IgD-negative memory B cell (primary cell): ENCODE data around the gene CD300C. TPM values are rescaled to one million over a fixed set of nuclear protein-coding genes. Genes with fewer than 3 reads are reported as not detected.
"Not testable (repeated sequence)": the region's sequence is repeated elsewhere in the genome, so short reads cannot be mapped to it uniquely, and the experiment has no call there.

Source experiments
- H3K27ac Mint-ChIP-seq, 3 donors: one replicate each; pipeline ENCODE4 v1.8.0; 2020 to 2022; ENCODE audit warnings: mild to moderate bottlenecking in 3 of 3, mixed read lengths in 3 of 3, moderate library complexity in 1 of 3
- H3K27me3 Mint-ChIP-seq: one replicate; pipeline ENCODE4 v1.8.0; 2021; ENCODE audit warnings: mixed read lengths
- H3K36me3 Mint-ChIP-seq: one replicate; pipeline ENCODE4 v1.8.0; 2020; ENCODE audit warnings: mild to moderate bottlenecking, mixed read lengths
- H3K4me1 Mint-ChIP-seq, 3 donors: one replicate each; pipeline ENCODE4 v1.8.0; 2020 to 2022; ENCODE audit warnings: mixed read lengths in 3 of 3, mild to moderate bottlenecking in 1 of 3
- H3K4me3 Mint-ChIP-seq, 4 donors: one replicate each; pipeline ENCODE4 v1.8.0; 2020 to 2022; ENCODE audit warnings: mild to moderate bottlenecking in 4 of 4, mixed read lengths in 4 of 4, moderate library complexity in 3 of 4
- H3K9me3 Mint-ChIP-seq, 3 donors: one replicate each; pipeline ENCODE4 v1.8.0; 2020 to 2021; ENCODE audit warnings: mixed read lengths in 3 of 3, mild to moderate bottlenecking in 1 of 3
- polyA plus RNA-seq: library from polyadenylated mRNA; unstranded; fragments of 300-500 nt; fragmentation: Illumina TruSeq; gene quantifications from one replicate; pipeline ENCODE4 v1.2.3, GENCODE V29; 2021

Gene CD300C
- polyA plus RNA-seq, 1 donor from 2014 or later: 1.6 TPM

- Mint-ChIP-seq H3K36me3 (no peaks in the 10 kb centered on the region), H3K27me3 (peaks cover 12% of the 10 kb centered on the region), H3K9me3 (peaks cover 0 to 1% (median 0%) of the 10 kb centered on the region in 3 donors), H3K4me3 (no peak overlapping the region), H3K4me1 (peaks cover 0 to 9% (median 0%) of the 10 kb centered on the region in 3 donors), H3K27ac (no peak overlapping the region)
These were observed 23.4 kb upstream of the CD300C start for GRCh38 chr17:74569020-74570003.

- Mint-ChIP-seq H3K36me3 (no peaks in the 10 kb centered on the region), H3K27me3 (peaks cover 17% of the 10 kb centered on the region), H3K27ac (no peak overlapping the region), H3K4me1 (peaks cover 0 to 11% (median under 1%) of the 10 kb centered on the region in 3 donors), H3K4me3 (no peak overlapping the region), H3K9me3 (peaks cover 0 to 1% (median 0%) of the 10 kb centered on the region in 3 donors)
These were observed 22.4 kb upstream of the CD300C start for GRCh38 chr17:74568106-74568873.

GRCh38 chr17:74567397-74567796, 21.5 kb upstream of the CD300C start, which contains the start of gene CD300H:
TSS of gene CD300H (minus strand) at chr17:74567509.
- Mint-ChIP-seq H3K27me3 (peaks cover 13% of the 10 kb centered on the region), H3K36me3 (no peaks in the 10 kb centered on the region), H3K4me3 (no peak within 1 kb of the TSS), H3K27ac (no peak within 1 kb of the TSS), H3K4me1 (peaks cover 0 to 11% (median 2%) of the 10 kb centered on the region in 3 donors), H3K9me3 (peaks cover 0 to 1% (median 0%) of the 10 kb centered on the region in 3 donors)

- Mint-ChIP-seq H3K36me3 (peaks cover under 1% of the 10 kb centered on the region), H3K9me3 (peaks cover 0 to 1% (median 0%) of the 10 kb centered on the region in 3 donors), H3K4me1 (peaks cover 6 to 17% (median 6%) of the 10 kb centered on the region in 3 donors), H3K27me3 (peaks cover 16% of the 10 kb centered on the region), H3K27ac (no peak overlapping the region), H3K4me3 (no peak overlapping the region)
These were observed 20.3 kb upstream of the CD300C start for GRCh38 chr17:74566132-74566753.

- no peak overlapping the region for H3K4me3 Mint-ChIP-seq
- peak overlapping the region in 1 of 3 donors; percentile 48 for H3K27ac Mint-ChIP-seq
- H3K9me3 Mint-ChIP-seq: peaks cover 0 to 1% (median 0%) of the 10 kb centered on the region in 3 donors
- H3K27me3 Mint-ChIP-seq: peaks cover 15% of the 10 kb centered on the region
- peaks cover 6 to 17% (median 6%) of the 10 kb centered on the region in 3 donors for H3K4me1 Mint-ChIP-seq
- peaks cover 3% of the 10 kb centered on the region for H3K36me3 Mint-ChIP-seq
These were observed 19.2 kb upstream of the CD300C start for GRCh38 chr17:74565126-74565525.

GRCh38 chr17:74563358-74563757, 17.4 kb upstream of the CD300C start:
- Mint-ChIP-seq H3K9me3 (peaks cover 0 to 5% (median 3%) of the 10 kb centered on the region in 3 donors), H3K36me3 (peaks cover 5% of the 10 kb centered on the region), H3K4me1 (peaks cover 11 to 27% (median 16%) of the 10 kb centered on the region in 3 donors), H3K27ac (no peak overlapping the region), H3K27me3 (peaks cover 13% of the 10 kb centered on the region), H3K4me3 (no peak overlapping the region)

- H3K9me3 Mint-ChIP-seq: peaks cover 0 to 16% (median 2%) of the 10 kb centered on the region in 3 donors
- H3K4me3 Mint-ChIP-seq: peak overlapping the region in 1 of 4 donors; percentile 47
- H3K27ac Mint-ChIP-seq: no peak overlapping the region
- H3K36me3 Mint-ChIP-seq: peaks cover 5% of the 10 kb centered on the region
- H3K4me1 Mint-ChIP-seq: peaks cover 13 to 31% (median 22%) of the 10 kb centered on the region in 3 donors
- peaks cover 12% of the 10 kb centered on the region for H3K27me3 Mint-ChIP-seq
These were observed 15.7 kb upstream of the CD300C start for GRCh38 chr17:74561586-74561985.

- Mint-ChIP-seq H3K4me1 (peaks cover 13 to 28% (median 22%) of the 10 kb centered on the region in 3 donors), H3K27me3 (peaks cover 12% of the 10 kb centered on the region), H3K9me3 (peaks cover 3 to 21% (median 4%) of the 10 kb centered on the region in 3 donors), H3K36me3 (peaks cover 5% of the 10 kb centered on the region), H3K4me3 (peak overlapping the region in 2 of 4 donors; percentile 27 to 80), H3K27ac (peak overlapping the region in 2 of 3 donors; percentile 53 to 63)
These were observed 13.1 kb upstream of the CD300C start for GRCh38 chr17:74558882-74559519.

- H3K27me3 Mint-ChIP-seq, H3K36me3 Mint-ChIP-seq: not testable (repeated sequence)
- peaks cover 13 to 26% (median 22%) of the 10 kb centered on the region in 3 donors for H3K4me1 Mint-ChIP-seq
- peak overlapping the region in 2 of 3 donors; percentile 53 to 63 for H3K27ac Mint-ChIP-seq
- peak overlapping the region in 2 of 4 donors; percentile 27 to 80 for H3K4me3 Mint-ChIP-seq
- peaks cover 3 to 21% (median 4%) of the 10 kb centered on the region in 3 donors for H3K9me3 Mint-ChIP-seq
These were observed 12.5 kb upstream of the CD300C start for GRCh38 chr17:74558402-74558801.

- H3K9me3 Mint-ChIP-seq: peaks cover 3 to 21% (median 4%) of the 10 kb centered on the region in 3 donors
- peaks cover 10 to 20% (median 16%) of the 10 kb centered on the region in 3 donors for H3K4me1 Mint-ChIP-seq
- H3K4me3 Mint-ChIP-seq: no peak overlapping the region
- peaks cover under 1% of the 10 kb centered on the region for H3K27me3 Mint-ChIP-seq
- H3K36me3 Mint-ChIP-seq: peaks cover 2% of the 10 kb centered on the region
- H3K27ac Mint-ChIP-seq: no peak overlapping the region
These were observed 9.6 kb upstream of the CD300C start for GRCh38 chr17:74555427-74555940.

- Mint-ChIP-seq H3K4me1 (peaks cover 10 to 20% (median 16%) of the 10 kb centered on the region in 3 donors), H3K9me3 (peaks cover 3 to 21% (median 4%) of the 10 kb centered on the region in 3 donors), H3K27me3 (no peaks in the 10 kb centered on the region), H3K27ac (no peak overlapping the region), H3K4me3 (peak overlapping the region in 1 of 4 donors; percentile 22), H3K36me3 (peaks cover 2% of the 10 kb centered on the region)
These were observed 9.0 kb upstream of the CD300C start for GRCh38 chr17:74554909-74555308.

- H3K4me3 Mint-ChIP-seq: peak overlapping the region in 1 of 4 donors; percentile 5
- H3K36me3 Mint-ChIP-seq: no peaks in the 10 kb centered on the region
- peaks cover 12% of the 10 kb centered on the region for H3K27me3 Mint-ChIP-seq
- H3K27ac Mint-ChIP-seq: no peak overlapping the region
- peaks cover 2 to 8% (median 3%) of the 10 kb centered on the region in 3 donors for H3K9me3 Mint-ChIP-seq
- H3K4me1 Mint-ChIP-seq: peaks cover 0 to 9% (median 7%) of the 10 kb centered on the region in 3 donors
These were observed 6.1 kb upstream of the CD300C start for GRCh38 chr17:74552037-74552436.

GRCh38 chr17:74550602-74551001, 4.7 kb upstream of the CD300C start:
- Mint-ChIP-seq H3K4me3 (no peak overlapping the region), H3K4me1 (peaks cover 0 to 12% (median 9%) of the 10 kb centered on the region in 3 donors), H3K27ac (no peak overlapping the region), H3K36me3 (no peaks in the 10 kb centered on the region), H3K9me3 (no peaks in the 10 kb centered on the region), H3K27me3 (peaks cover 12% of the 10 kb centered on the region)
